Activated CD4-positive, alpha-beta T cell treated with anti-CD3 and anti-CD28 coated beads, Interleukin-2, Interleukin-4, amounts not matched to agents 100 ng/mL and 50 ng/mL, durations not matched to agents 16 hours and 8 hours (primary cell): ENCODE results near the gene ASPG.
A peak's percentile ranks its signal among the peaks of the same experiment; 100 is the strongest.

Source experiments
- DNase-seq: peaks from one replicate; pipeline ENCODE4 v3.0.0-alpha.2; 2020; ENCODE audit warnings: low spot score

The ASPG gene

DNA sequence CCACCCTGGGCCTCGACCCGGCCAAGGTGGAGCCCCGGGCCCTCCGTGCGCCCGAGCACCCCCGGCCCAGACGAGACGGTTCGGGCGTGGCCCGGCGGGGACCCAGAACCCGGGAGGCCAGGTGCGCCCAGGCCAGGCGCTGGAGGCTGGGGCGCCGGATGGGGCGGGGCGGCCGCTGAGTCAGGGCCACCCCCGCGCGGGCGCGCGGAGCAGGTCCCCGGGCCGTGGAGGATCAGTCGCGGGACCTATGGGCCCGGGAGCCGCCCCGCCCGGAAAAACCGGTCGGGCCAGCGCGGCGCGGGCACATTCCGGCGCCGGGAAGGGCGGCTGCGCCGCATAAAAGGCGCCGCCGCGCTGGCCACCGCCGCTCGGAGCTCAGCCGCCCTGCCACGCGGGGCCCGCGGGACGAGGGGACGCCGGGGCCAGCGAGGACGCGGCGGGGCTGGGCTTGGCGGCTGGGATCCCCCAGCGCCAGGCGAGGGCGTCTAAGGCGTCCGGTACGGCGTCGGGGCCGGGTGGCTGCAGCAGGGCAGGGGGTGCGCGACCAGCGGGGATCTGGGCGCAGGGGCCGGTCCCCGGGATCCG lies 31.3 kb downstream of the ASPG start:
- no peak for DNase-seq

DNA sequence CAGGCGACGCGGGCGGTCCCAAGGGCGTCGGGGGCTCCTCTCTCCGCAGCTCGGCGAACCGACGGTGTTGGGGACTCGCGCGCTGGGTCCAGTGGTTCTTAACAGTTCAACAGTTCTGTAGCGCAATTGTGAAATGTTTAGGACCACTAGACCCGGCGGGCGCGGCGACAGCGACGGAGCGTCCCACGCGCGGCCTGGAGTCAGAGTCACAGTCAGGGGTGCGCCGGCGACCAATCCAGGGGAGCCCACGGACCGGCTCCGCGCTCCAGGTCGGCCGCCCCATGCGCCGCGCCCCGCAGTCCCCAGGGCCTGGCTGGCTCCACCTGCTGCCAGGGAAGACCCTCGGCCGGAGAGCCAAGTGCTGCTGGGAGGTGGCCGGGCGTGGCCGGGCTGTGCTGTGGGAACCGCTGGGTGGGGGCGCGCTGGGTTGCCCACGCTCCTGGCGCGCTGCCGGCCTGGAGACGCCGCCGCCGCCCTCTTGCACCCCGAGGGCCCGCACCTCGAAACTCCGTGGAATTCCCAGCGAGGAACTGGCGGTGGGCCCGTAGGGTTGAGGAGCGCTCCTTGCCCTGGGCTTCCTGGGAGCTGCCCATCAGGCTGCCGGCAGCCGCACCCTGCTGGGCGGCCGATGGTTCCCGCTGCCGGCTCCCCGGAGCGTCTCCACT lies 32.0 kb downstream of the ASPG start:
- no peak for DNase-seq

GRCh38 chr14:104118006-104118844 lies 32.7 kb downstream of the ASPG start:
- DNase-seq = no peak

DNA sequence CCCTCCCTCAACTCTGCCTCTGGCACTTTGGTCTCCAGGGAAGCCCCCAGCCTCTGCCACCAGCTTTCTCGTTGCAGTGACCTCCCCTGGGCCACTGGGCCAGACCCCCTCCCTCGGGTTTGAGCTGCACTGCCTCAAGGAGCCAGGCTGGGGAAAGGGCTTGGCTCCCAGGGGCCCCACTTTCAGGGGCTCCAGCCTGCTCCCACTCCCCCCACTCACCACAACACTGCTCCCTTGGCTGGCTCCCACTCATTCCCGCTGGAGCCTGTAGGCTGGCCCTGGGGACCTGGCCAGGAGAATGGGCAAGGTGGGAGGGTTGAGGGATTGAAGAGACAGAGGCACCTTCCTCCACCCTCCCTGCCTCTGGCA lies 33.6 kb downstream of the ASPG start:
- DNase-seq = no peak

GRCh38 chr14:104119488-104120251 lies 34.2 kb downstream of the ASPG start:
- DNase-seq = no peak

- DNase-seq = no peak
Observed at GRCh38 chr14:104120281-104120741, 34.8 kb downstream of the ASPG start.

DNA sequence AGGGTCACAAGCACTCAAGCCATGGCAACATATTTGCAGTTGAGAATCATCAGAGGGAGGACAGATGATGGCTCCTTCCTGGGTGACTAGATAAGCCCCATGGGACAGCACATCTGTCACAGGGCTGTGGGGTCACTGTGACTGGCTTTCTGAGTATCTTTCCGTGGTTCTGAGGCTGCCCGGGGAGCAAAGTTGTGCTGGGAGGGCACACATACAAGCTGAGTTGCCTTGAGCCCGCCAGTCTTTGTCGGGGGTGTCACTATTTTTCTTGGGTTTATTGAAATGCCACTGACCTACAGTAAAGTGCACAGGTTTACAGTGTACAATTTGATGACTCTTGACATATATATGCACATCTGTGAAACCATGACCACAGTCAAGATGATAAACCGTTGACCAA lies 35.6 kb downstream of the ASPG start:
- DNase-seq = no peak

DNA sequence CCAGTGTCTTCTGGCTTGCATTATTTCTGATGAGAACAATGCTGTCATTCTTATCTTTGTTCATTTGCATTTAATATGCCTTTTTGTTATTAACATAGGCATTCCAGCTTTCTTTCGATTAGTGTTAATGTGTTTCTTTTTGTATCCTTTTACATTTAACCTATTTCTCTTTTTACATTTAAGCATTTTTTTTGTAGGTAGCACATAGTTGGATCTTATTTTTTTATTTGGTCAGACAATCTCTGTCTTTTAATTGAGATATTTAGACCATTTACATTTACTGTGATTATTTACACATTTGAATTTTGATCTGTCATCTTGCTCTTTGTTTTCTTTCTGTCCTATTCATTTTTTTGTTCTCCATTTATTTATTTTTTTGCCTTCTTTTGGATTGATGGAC lies 38.4 kb downstream of the ASPG start:
- DNase-seq = no peak

DNA sequence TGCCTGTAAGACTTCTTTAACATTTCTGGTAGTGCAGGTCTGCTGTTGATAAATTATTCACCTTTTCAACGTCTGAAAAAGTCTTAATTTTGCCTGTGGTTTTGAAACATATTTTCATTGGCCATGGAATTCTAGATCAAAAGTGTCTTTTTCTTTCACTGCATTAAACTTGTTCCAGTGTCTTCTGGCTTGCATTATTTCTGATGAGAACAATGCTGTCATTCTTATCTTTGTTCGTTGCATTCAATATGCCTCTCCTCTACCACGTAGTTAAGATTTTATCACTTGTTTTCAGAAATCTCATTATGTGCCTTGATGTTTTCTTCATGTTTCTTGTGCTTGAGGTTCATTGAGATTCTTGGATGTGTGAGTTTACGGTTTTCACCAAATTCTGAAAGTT lies 39.5 kb downstream of the ASPG start:
- DNase-seq = no peak

GRCh38 chr14:104126753-104127152 lies 41.3 kb downstream of the ASPG start:
- DNase-seq = no peak

DNA sequence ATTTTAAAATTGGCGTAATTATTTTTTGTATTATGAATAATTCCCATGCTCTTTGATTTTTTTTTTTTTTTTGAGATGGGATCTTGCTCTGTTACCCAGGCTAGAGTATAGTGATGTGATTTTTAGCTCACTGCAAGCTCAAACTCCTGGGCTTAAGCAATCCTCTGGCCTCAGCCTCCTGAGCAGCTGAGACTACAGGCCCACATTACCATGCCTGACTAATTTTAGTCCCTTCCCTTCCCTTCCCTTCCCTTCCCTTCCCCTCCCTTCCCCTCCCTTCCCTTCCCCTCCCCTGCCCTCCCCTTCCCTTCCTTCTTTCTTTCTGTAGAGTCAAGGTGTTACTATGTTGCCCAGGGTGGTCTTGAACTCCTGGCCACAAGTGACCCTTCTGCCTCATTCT lies 43.5 kb downstream of the ASPG start:
- no peak for DNase-seq

- DNase-seq = no peak
Observed at GRCh38 chr14:104129556-104129955, 44.1 kb downstream of the ASPG start.

GRCh38 chr14:104130974-104131651 lies 45.6 kb downstream of the ASPG start:
- DNase-seq = peak; percentile 22

GRCh38 chr14:104131968-104132732 lies 46.6 kb downstream of the ASPG start:
- DNase-seq = no peak

DNA sequence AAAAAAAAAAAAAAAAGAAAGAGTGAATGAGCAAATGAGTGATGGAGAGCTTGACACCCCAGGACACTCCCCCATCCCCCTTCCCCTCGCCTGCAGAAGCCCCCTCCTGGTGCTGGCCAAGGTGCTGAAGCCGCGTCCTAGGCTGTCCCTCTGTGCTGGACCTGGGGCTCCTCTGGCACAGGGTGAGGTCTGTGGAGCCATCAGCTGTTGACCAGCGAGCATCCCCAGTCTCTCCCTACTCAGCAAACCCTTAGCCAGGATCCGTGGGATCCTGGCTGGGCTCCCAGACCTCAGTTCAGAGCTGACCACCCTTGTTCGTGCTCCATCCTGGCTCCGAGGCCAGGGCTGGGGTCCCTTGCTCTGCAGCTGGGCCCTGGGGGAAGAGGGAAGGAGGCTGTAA lies 47.5 kb downstream of the ASPG start:
- no peak for DNase-seq

GRCh38 chr14:104133496-104133895 lies 48.0 kb downstream of the ASPG start:
- no peak for DNase-seq

DNA sequence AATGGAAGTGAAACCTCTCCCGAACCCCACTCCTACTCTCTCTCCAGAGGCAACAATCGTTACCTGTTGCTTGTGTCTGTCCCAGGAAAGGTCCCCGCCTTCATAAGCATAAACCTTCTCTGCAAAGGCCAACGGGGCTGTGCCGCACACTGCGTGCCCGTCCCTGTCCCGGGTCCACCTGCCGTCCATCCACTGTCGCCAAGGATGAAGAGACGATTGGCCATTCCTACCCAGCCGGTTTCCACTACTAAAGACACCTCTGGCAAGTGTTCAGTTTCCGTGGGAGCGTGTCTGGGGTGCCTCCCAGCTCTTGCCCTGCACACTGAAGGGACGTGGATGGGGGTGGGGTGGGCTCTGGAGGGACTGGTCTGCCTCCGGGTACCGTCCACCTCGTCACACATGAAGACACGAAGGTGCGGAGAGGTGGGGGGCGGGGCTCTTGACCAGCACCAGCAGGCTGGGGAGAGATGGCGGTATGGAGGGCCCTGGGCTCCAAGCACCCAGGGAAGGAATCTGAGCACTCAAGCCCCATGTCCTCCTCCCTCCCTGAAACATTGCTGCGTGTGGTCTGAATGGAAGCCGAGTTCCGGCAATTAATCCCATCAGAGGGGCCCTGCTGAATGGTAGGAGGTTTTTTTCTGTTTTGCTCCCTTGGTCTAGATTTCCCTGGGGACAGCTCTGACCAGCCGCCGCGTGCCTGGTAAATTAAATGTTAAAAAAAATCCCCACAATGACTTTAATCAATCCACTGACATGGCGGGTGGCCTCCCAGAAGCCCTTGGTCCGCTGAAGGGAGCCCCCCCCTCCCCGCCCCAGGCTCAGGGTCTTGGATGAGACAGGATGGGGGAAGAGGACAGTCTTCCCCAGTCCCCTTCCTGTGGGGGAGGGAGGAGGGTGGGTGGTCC lies 48.8 kb downstream of the ASPG start:
- no peak for DNase-seq

DNA sequence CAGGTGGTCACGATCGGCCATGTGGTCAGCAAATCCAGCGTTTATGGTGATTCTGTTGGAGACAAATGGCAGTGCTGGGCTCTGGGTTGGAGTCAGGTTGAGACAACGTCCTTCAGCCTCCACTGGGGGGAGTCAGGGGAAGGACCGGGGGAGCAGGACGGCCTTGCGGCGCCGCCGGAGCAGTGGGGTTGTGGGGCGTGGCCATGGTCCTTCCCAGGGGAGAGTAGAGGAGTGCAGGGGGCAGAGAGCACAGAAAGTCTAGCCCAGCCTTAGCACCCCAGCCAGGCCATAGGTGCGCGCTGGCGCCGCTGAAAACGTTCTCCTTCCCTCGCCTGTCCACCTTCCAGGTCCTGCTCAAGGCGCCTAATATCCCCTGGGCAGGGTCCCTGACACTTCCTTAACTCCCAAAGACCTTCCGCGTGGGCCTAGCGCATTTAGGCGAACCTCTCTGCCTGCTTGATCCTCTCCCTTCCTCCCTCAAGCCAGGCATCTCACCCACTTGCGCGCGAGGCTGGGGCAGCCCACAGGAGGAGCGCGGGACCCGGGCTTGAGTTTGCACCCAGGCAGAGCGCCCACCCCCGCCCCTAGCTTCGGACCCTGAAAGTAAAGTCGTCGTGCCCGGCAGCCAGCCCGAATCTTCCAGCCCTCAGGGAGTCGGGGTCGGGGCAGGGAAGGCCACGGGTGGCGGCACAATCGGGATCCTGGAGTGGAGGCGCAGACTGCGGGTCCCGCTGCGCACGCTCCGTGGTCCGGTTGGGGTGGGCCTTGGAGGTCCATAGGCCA lies 49.8 kb downstream of the ASPG start:
- no peak for DNase-seq

- no peak for DNase-seq
Observed at GRCh38 chr14:104135904-104136471, 50.5 kb downstream of the ASPG start.
